DND-41 (cell line): Measurements from ENCODE around the gene SCAPER.

Experiments
- CTCF ChIP-seq: IDR thresholded peaks from 2 replicates; pipeline ENCODE4 v1.5.1; 2012; ENCODE audit warnings: borderline replicate concordance, low read length, moderate library complexity, mild to moderate bottlenecking; ENCODE audit not compliant: poor library complexity, severe bottlenecking; ENCODE audit errors: extremely low read depth
- EZH2 ChIP-seq: IDR thresholded peaks from 3 replicates; pipeline ENCODE4 v1.6.1; 2012; ENCODE audit warnings: borderline replicate concordance, low read depth, mild to moderate bottlenecking, moderate library complexity, low read length, inconsistent platforms; ENCODE audit not compliant: severe bottlenecking

- TF ChIP-seq CTCF (no peak), EZH2 (no peak)
These were observed 518.2 kb downstream of the SCAPER start for GRCh38 chr15:76386926-76387325.
